Cardiac fibroblast (primary cell): ENCODE results near the gene MISP3.

Experiments
- DNase-seq, 2 donors: peaks; one replicate each; pipeline versions ENCODE4 v3.0.0 to v3.0.0-alpha.2; 2010; ENCODE audit warnings: low read depth in 2 of 2
- H3K4me3 ChIP-seq, 2 donors: replicated peaks in 1 of 2; 1 replicate in 1 of 2; 2 replicates in 1 of 2; pipeline ENCODE4 v1.5.1; 2011; ENCODE audit warnings: low read depth in 2 of 2, low read length in 2 of 2, mild to moderate bottlenecking in 2 of 2, moderate library complexity in 1 of 2
- CTCF ChIP-seq: IDR thresholded peaks from one replicate; pipeline ENCODE4 v1.5.1; 2011; ENCODE audit warnings: low read depth, mild to moderate bottlenecking, low read length, inconsistent platforms

MISP3 gene

GRCh38 chr19:14080887-14081796 lies 8.6 kb downstream of the MISP3 start:
- TF ChIP-seq CTCF, result no peak

GRCh38 chr19:14081797-14082674 lies 9.4 kb downstream of the MISP3 start:
- no peak for TF ChIP-seq CTCF
- DNase-seq, result no peak

More at GRCh38 chr19:14080887-14081796, 8.6 kb downstream of the MISP3 start:
- peak overlapping the region; percentile 66 to 77 for H3K4me3 ChIP-seq
- DNase-seq, result peak; percentile 100

GRCh38 chr19:14082675-14082960 lies 10.0 kb downstream of the MISP3 start:
- no peak overlapping the region for H3K4me3 ChIP-seq
- DNase-seq, result no peak
- no peak for TF ChIP-seq CTCF

More at GRCh38 chr19:14081797-14082674, 9.4 kb downstream of the MISP3 start:
- H3K4me3 ChIP-seq, result peak overlapping the region; percentile 66 to 77

- no peak for DNase-seq
- H3K4me3 ChIP-seq, result no peak within 1 kb of the TSS
Measured at GRCh38 chr19:14085309-14085995, 12.9 kb downstream of the MISP3 start, which contains the start of gene C19orf67. Gene C19orf67 (minus strand): TSS chr19:14085783. CDS start chr19:14085627, 156 bp downstream.

GRCh38 chr19:14086098-14086497 lies 13.5 kb downstream of the MISP3 start:
- DNase-seq, result no peak
- no peak overlapping the region for H3K4me3 ChIP-seq
- TF ChIP-seq CTCF, result no peak

More at GRCh38 chr19:14085309-14085995, 12.9 kb downstream of the MISP3 start, which contains the start of gene C19orf67:
- TF ChIP-seq CTCF, result no peak
